ENCODE measurements around the gene CCDC51. TPM values are rescaled to one million over a fixed set of nuclear protein-coding genes. Genes with fewer than 3 reads are reported as not detected.

CCDC51 gene
- total and polyA plus RNA-seq, 2 of the 13 experiments (the other 11 are each of a cell fraction or from before 2014, with no cell fraction given): 18.1 to 29.4 TPM

DNA sequence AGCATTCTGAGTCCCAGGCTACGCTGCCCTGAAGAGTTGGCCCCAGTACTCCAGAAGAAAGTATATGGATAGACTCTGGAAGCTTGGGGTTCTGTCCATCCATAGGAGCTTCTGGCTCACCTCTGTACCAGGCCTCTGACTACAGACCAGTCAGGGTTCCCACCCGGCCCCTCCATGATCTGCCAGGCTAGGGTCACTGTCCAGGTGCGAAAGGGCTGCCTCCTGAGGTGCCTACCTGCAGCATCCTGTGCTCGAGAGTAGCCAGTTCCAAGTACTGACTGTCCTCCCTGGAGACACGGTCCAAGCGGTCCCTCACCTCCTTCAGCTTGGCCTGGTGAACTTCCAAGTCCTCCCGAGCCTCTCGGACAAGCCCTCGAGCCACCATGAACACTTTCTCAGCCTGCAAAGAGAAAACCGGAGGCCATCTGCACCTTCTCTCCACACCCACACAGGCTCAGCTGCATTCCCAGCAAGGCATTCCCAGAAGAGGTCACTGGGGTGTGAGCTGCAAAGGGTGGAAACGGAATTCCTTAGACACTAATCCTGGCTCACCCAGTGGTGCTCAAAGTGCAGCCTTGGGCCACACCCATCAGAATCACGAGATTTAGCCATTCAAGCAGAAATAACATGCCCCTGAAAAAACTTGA lies 6.3 kb downstream of the CCDC51 start:
- no peaks in the 10 kb centered on the region for H3K27me3 ChIP-seq (ENCODE audit: control insufficient read depth in 1 of 2, insufficient read depth in 2 of 2, low read length in 2 of 2)
- peaks cover 7% of the 10 kb centered on the region for H3K79me2 ChIP-seq (ENCODE audit: insufficient read depth, low read length)
- H3K27ac ChIP-seq (ENCODE audit: extremely low read length, insufficient read depth, low read length): peak overlapping the region; percentile 99
- H3K9ac ChIP-seq (ENCODE audit: insufficient read depth, low read depth, low read length): peak overlapping the region; percentile 45
- H3K36me3 ChIP-seq (replicated peaks in 1 of 2; ENCODE audit: control insufficient read depth in 1 of 2, insufficient read depth in 2 of 2, low read length in 2 of 2): peaks cover 1 to 4% of the 10 kb centered on the region in 2 experiments; a peak in 3 of 5 replicates
- intact Hi-C loops (cut with micrococcal nuclease; ENCODE audit: unreplicated experiment): no loop called here
- TSS peak; percentile 40 for BruUV-seq (replicated peaks)
- peak overlapping the region; percentile 49 for H3K4me2 ChIP-seq (ENCODE audit: low read depth, low read length)
- peaks cover 70% of the 10 kb centered on the region for H3K4me1 ChIP-seq (ENCODE audit: insufficient read depth, low read length)
- ChIA-PET POLR2A (interaction anchor here (1.2 to 9.0 kb wide), 7 partner anchors 10 to 40 kb away, joined by 3 to 130 read pairs (median 17); partner anchors contain the start of gene ATRIP), CTCF (ENCODE audit: low intra/inter-chr PET ratio, low total read pairs) (interaction anchor here (1.2 to 5.7 kb wide), 5 partner anchors 17 to 201 kb away, joined by 3 to 117 read pairs (median 28); no protein-coding TSS in a partner anchor)
- no peak overlapping the region for H2AFZ ChIP-seq (ENCODE audit: low read length)
- no peaks in the 10 kb centered on the region for H4K20me1 ChIP-seq (ENCODE audit: insufficient read depth, low read length)
- no peaks in the 10 kb centered on the region for H3K9me3 ChIP-seq (ENCODE audit: low read length)
- in situ Hi-C loops (cut with HindIII; ENCODE audit: extremely low pct_ligation_motif_present, low pct_unique_long_range_greater_than_20kb): no loop called here
- peak; percentile 79 for DNase-seq (ENCODE audit: low spot score)
- WGBS (ENCODE audit: low lambda C conversion rate): 44% methylated on average over 11 of the region's 12 CpGs
- peak; percentile 11 for ATAC-seq
- peak overlapping the region in 2 of 3 experiments; percentile 0 to 26; a peak in 2 of 6 replicates for H3K4me3 ChIP-seq (replicated peaks in 1 of 3; ENCODE audit: insufficient read depth in 1 of 3, low read depth in 2 of 3, low read length in 3 of 3)
- peak; percentile 80 for FAIRE-seq
- TF ChIP-seq MTA3 (CRISPR knock-in tag; IDR thresholded peaks at IDR 0.05) (no peak), PHF20 (CRISPR knock-in tag; IDR thresholded peaks at IDR 0.05) (no peak), SUZ12 (IDR thresholded peaks at IDR 0.05; ENCODE audit: low read depth, low read length) (no peak), ZNF432 (CRISPR knock-in tag; IDR thresholded peaks at IDR 0.05; ENCODE audit: borderline replicate concordance) (no peak), ZNF616 (CRISPR knock-in tag; IDR thresholded peaks at IDR 0.05; ENCODE audit: low read depth) (no peak), SP1 (IDR thresholded peaks at IDR 0.05) (no peak), SP1 (CRISPR knock-in tag; IDR thresholded peaks at IDR 0.05) (no peak)
- TF ChIP-seq, protein P1, sequence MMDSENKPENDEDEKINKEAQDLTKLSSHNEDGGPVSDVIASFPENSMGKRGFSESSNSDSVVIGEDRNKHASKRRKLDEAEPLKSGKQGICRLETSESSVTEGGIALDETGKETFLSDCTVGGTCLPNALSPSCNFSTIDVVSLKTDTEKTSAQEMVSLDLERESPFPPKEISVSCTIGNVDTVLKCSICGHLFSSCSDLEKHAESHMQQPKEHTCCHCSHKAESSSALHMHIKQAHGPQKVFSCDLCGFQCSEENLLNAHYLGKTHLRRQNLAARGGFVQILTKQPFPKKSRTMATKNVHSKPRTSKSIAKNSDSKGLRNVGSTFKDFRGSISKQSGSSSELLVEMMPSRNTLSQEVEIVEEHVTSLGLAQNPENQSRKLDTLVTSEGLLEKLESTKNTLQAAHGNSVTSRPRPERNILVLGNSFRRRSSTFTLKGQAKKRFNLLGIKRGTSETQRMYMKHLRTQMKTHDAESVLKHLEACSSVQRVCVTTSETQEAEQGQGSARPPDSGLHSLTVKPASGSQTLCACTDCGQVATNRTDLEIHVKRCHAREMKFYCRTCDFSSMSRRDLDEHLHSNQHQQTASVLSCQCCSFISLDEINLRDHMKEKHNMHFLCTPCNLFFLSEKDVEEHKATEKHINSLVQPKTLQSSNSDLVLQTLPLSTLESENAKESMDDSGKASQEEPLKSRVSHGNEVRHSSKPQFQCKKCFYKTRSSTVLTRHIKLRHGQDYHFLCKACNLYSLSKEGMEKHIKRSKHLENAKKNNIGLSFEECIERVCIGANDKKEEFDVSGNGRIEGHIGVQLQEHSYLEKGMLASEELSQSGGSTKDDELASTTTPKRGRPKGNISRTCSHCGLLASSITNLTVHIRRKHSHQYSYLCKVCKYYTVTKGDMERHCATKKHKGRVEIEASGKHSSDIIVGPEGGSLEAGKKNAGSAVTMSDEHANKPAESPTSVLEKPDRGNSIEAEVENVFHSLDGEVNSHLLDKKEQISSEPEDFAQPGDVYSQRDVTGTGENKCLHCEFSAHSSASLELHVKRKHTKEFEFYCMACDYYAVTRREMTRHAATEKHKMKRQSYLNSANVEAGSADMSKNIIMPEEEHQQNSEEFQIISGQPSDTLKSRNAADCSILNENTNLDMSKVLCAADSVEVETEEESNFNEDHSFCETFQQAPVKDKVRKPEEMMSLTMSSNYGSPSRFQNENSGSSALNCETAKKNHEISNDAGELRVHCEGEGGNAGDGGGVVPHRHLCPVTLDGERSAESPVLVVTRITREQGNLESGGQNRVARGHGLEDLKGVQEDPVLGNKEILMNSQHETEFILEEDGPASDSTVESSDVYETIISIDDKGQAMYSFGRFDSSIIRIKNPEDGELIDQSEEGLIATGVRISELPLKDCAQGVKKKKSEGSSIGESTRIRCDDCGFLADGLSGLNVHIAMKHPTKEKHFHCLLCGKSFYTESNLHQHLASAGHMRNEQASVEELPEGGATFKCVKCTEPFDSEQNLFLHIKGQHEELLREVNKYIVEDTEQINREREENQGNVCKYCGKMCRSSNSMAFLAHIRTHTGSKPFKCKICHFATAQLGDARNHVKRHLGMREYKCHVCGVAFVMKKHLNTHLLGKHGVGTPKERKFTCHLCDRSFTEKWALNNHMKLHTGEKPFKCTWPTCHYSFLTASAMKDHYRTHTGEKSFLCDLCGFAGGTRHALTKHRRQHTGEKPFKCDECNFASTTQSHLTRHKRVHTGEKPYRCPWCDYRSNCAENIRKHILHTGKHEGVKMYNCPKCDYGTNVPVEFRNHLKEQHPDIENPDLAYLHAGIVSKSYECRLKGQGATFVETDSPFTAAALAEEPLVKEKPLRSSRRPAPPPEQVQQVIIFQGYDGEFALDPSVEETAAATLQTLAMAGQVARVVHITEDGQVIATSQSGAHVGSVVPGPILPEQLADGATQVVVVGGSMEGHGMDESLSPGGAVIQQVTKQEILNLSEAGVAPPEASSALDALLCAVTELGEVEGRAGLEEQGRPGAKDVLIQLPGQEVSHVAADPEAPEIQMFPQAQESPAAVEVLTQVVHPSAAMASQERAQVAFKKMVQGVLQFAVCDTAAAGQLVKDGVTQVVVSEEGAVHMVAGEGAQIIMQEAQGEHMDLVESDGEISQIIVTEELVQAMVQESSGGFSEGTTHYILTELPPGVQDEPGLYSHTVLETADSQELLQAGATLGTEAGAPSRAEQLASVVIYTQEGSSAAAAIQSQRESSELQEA (CRISPR knock-in tag; IDR thresholded peaks at IDR 0.05; ENCODE audit: not compliant biosample characterization): no peak
- TF ChIP-seq, protein P2, sequence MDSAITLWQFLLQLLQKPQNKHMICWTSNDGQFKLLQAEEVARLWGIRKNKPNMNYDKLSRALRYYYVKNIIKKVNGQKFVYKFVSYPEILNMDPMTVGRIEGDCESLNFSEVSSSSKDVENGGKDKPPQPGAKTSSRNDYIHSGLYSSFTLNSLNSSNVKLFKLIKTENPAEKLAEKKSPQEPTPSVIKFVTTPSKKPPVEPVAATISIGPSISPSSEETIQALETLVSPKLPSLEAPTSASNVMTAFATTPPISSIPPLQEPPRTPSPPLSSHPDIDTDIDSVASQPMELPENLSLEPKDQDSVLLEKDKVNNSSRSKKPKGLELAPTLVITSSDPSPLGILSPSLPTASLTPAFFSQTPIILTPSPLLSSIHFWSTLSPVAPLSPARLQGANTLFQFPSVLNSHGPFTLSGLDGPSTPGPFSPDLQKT (CRISPR knock-in tag; IDR thresholded peaks at IDR 0.05; ENCODE audit: borderline replicate concordance): no peak
- TF ChIP-seq, protein P3, sequence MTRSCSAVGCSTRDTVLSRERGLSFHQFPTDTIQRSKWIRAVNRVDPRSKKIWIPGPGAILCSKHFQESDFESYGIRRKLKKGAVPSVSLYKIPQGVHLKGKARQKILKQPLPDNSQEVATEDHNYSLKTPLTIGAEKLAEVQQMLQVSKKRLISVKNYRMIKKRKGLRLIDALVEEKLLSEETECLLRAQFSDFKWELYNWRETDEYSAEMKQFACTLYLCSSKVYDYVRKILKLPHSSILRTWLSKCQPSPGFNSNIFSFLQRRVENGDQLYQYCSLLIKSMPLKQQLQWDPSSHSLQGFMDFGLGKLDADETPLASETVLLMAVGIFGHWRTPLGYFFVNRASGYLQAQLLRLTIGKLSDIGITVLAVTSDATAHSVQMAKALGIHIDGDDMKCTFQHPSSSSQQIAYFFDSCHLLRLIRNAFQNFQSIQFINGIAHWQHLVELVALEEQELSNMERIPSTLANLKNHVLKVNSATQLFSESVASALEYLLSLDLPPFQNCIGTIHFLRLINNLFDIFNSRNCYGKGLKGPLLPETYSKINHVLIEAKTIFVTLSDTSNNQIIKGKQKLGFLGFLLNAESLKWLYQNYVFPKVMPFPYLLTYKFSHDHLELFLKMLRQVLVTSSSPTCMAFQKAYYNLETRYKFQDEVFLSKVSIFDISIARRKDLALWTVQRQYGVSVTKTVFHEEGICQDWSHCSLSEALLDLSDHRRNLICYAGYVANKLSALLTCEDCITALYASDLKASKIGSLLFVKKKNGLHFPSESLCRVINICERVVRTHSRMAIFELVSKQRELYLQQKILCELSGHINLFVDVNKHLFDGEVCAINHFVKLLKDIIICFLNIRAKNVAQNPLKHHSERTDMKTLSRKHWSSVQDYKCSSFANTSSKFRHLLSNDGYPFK (CRISPR knock-in tag; IDR thresholded peaks at IDR 0.05; ENCODE audit: borderline replicate concordance): no peak

All from HepG2 (cell line).